HEK293T (cell line): ENCODE measurements around the gene WDTC1.

Source experiments
- ARNT ChIP-seq: fragments of 450-650 bp; IDR thresholded peaks from 2 replicates; pipeline ENCODE4 v1.6.1; 2017; ENCODE audit warnings: mild to moderate bottlenecking
- BHLHE40 ChIP-seq: fragments of 450-650 bp; IDR thresholded peaks from 2 replicates; pipeline ENCODE4 v1.6.1; 2016; ENCODE audit warnings: mild to moderate bottlenecking, moderate library complexity, borderline replicate concordance
- ELF4 ChIP-seq: fragments of 450-650 bp; IDR thresholded peaks from 2 replicates; pipeline ENCODE4 v1.6.1; 2017; ENCODE audit warnings: antibody characterized with exemption
- FOXA1 ChIP-seq: fragments of 450-650 bp; IDR thresholded peaks from 2 replicates; pipeline ENCODE4 v1.6.1; 2016; ENCODE audit warnings: mild to moderate bottlenecking
- FOXM1 ChIP-seq: fragments of 450-650 bp; IDR thresholded peaks from 2 replicates; pipeline ENCODE4 v1.6.1; 2017; ENCODE audit warnings: mild to moderate bottlenecking, borderline replicate concordance
- HDGF ChIP-seq: fragments of 450-650 bp; IDR thresholded peaks from 2 replicates; pipeline ENCODE4 v1.6.1; 2017; ENCODE audit warnings: antibody characterized with exemption, borderline replicate concordance
- L3MBTL2 ChIP-seq: fragments of 450-650 bp; conservative IDR thresholded peaks from 2 replicates; pipeline ENCODE4 v1.6.1; 2016; ENCODE audit warnings: mild to moderate bottlenecking
- SP1 ChIP-seq: fragments of 450-650 bp; IDR thresholded peaks from 2 replicates; pipeline ENCODE4 v1.6.1; 2017
- TARDBP ChIP-seq: fragments of 450-650 bp; IDR thresholded peaks from 2 replicates; pipeline ENCODE4 v1.6.1; 2016
- TF ChIP-seq, protein P1 (sequence below): fragments of 450-650 bp; IDR thresholded peaks from 2 replicates; pipeline ENCODE4 v1.6.1; 2016

GRCh38 chr1:27342391-27342777 lies 108.0 kb downstream of the WDTC1 start:
- TF ChIP-seq L3MBTL2 (no peak), BHLHE40 (no peak), HDGF (no peak), FOXA1 (no peak), FOXM1 (no peak), TARDBP (no peak), ELF4 (no peak), ARNT (no peak), SP1 (no peak)
- TF ChIP-seq, protein P1, sequence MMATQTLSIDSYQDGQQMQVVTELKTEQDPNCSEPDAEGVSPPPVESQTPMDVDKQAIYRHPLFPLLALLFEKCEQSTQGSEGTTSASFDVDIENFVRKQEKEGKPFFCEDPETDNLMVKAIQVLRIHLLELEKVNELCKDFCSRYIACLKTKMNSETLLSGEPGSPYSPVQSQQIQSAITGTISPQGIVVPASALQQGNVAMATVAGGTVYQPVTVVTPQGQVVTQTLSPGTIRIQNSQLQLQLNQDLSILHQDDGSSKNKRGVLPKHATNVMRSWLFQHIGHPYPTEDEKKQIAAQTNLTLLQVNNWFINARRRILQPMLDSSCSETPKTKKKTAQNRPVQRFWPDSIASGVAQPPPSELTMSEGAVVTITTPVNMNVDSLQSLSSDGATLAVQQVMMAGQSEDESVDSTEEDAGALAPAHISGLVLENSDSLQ = no peak
